DOHH2 (cell line): ENCODE results near the gene RBBP8.

Experiments
- EZH2phosphoT487 ChIP-seq: fragments of 200-600 bp; sonication (generic); IDR thresholded peaks from 2 replicates; pipeline ENCODE4 v1.6.1; 2017; ENCODE audit warnings: borderline replicate concordance, mild to moderate bottlenecking, antibody characterized with exemption, low read length, moderate library complexity, mixed read lengths
- TF ChIP-seq, protein P1 (sequence below): fragments of 200-600 bp; sonication (generic); IDR thresholded peaks from one replicate; pipeline ENCODE4 v1.5.1; 2014; ENCODE audit warnings: antibody characterized with exemption, mild to moderate bottlenecking, low read depth, low read length; ENCODE audit not compliant: poor library complexity, severe bottlenecking

DNA sequence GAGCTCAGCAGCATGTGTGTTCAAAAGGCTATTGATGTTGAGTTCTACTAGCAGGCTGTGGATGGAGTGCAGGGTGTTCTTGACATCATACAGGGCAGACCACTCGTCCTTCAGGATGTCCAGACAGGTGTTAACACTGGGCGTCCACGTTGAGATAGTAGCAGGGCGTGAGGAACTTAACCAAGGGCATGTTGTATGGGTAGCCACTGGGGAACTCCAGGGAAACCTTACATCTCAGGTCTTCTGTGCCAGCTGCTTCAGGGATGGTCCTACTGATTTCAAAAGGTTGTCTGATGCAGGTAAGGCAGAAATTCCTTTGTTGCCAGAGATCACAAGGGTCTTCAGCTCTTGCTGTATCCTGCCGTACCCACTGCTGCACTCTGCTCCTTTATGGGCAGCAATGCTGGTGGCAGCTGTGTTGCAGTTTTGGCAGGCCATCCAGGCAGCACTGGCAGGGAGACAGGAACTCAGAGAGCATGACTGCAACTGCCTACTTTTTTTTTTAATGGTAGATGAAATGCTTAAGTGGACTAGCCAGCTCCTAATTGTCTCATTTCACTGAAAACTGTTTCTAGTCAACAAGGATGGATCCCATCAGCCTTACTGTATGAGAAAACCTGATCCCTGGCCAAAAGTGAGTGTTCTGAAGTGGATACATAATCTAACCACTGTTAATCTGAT, 32.4 kb upstream of the RBBP8 start:
- TF ChIP-seq, protein P1, sequence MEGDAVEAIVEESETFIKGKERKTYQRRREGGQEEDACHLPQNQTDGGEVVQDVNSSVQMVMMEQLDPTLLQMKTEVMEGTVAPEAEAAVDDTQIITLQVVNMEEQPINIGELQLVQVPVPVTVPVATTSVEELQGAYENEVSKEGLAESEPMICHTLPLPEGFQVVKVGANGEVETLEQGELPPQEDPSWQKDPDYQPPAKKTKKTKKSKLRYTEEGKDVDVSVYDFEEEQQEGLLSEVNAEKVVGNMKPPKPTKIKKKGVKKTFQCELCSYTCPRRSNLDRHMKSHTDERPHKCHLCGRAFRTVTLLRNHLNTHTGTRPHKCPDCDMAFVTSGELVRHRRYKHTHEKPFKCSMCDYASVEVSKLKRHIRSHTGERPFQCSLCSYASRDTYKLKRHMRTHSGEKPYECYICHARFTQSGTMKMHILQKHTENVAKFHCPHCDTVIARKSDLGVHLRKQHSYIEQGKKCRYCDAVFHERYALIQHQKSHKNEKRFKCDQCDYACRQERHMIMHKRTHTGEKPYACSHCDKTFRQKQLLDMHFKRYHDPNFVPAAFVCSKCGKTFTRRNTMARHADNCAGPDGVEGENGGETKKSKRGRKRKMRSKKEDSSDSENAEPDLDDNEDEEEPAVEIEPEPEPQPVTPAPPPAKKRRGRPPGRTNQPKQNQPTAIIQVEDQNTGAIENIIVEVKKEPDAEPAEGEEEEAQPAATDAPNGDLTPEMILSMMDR, result no peak
- no peak for TF ChIP-seq EZH2phosphoT487
